ENCODE measurements around the gene HMSD.
"Not testable (repeated sequence)": the region's sequence is repeated elsewhere in the genome, so short reads cannot be mapped to it uniquely, and the experiment has no call there.

Gene HMSD

GRCh38 chr18:63908858-63909257, 40.2 kb upstream of the HMSD start:
- no peak overlapping the region for H3K4me3 ChIP-seq (ENCODE audit: low read depth, low read length)
- in situ Hi-C loops (cut with HindIII; ENCODE audit: low sequenced_read_pairs), result no loop called here
- no peak for TF ChIP-seq CTCF (IDR thresholded peaks at IDR 0.05; ENCODE audit: low read depth, low read length, missing control alignments)
- no peak for DNase-seq (ENCODE audit: low read depth)

- no peak overlapping the region for H3K4me3 ChIP-seq (ENCODE audit: low read depth, low read length)
- no peak for TF ChIP-seq CTCF (IDR thresholded peaks at IDR 0.05; ENCODE audit: low read depth, low read length, missing control alignments)
- DNase-seq (ENCODE audit: low read depth), result no peak
- in situ Hi-C loops (cut with HindIII; ENCODE audit: low sequenced_read_pairs), result no loop called here
These were observed 39.2 kb upstream of the HMSD start for GRCh38 chr18:63909870-63910269.

DNA sequence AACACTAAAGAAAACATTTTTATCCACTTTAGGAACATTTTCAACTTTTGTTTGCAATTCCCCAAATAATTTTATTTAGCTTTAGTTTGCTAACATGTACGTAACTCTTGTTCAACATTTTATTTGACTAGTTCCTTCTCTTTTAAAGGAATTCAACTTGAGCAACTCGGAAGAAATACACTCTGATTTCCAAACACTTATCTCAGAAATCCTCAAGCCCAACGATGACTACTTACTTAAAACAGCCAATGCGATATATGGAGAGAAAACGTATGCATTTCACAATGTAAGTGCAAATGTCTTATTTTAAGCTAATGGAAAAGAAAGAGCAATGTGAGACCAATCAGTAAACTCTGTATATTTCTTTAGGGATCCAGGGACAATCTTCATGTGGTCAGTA, 31.3 kb upstream of the HMSD start:
- in situ Hi-C loops (cut with HindIII; ENCODE audit: low sequenced_read_pairs), result no loop called here
- TF ChIP-seq CTCF (IDR thresholded peaks at IDR 0.05; ENCODE audit: low read depth, low read length, missing control alignments), result no peak
- H3K4me3 ChIP-seq (ENCODE audit: low read depth, low read length), result no peak overlapping the region
- no peak for DNase-seq (ENCODE audit: low read depth)

GRCh38 chr18:63922049-63922448, 27.1 kb upstream of the HMSD start:
- no peak for TF ChIP-seq CTCF (IDR thresholded peaks at IDR 0.05; ENCODE audit: low read depth, low read length, missing control alignments)
- no peak overlapping the region for H3K4me3 ChIP-seq (ENCODE audit: low read depth, low read length)
- in situ Hi-C loops (cut with HindIII; ENCODE audit: low sequenced_read_pairs), result no loop called here

DNA sequence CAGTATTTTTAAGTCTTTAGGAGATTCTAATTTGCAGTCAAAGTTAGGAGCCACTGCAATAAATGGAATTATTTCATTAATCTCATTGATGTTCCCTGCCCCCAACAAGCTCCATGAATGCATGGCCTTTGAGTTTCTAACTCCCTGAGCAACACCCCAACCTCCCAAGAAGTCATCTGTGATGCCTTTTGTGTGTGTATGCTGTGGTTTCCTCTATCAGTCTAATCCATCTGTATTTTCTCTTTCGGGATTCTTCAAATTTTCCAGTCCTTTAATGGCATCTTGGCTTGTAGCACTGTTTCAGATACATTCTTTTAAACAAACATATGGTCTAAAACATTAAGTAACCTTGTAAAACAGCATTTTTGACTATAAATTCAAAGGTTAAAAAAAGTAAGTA, 24.6 kb upstream of the HMSD start:
- TF ChIP-seq CTCF (IDR thresholded peaks at IDR 0.05; ENCODE audit: low read depth, low read length, missing control alignments), result no peak
- in situ Hi-C loops (cut with HindIII; ENCODE audit: low sequenced_read_pairs), result no loop called here
- DNase-seq (ENCODE audit: low read depth), result no peak
- H3K4me3 ChIP-seq (ENCODE audit: low read depth, low read length), result no peak overlapping the region

More at GRCh38 chr18:63922049-63922448, 27.1 kb upstream of the HMSD start:
- no peak for DNase-seq (ENCODE audit: low read depth)

- no peak overlapping the region for H3K4me3 ChIP-seq (ENCODE audit: low read depth, low read length)
- no peak for DNase-seq (ENCODE audit: low read depth)
- TF ChIP-seq CTCF (IDR thresholded peaks at IDR 0.05; ENCODE audit: low read depth, low read length, missing control alignments), result no peak
- in situ Hi-C loops (cut with HindIII; ENCODE audit: low sequenced_read_pairs), result no loop called here
These were observed 20.8 kb upstream of the HMSD start for GRCh38 chr18:63928331-63928730.

- in situ Hi-C loops (cut with HindIII; ENCODE audit: low sequenced_read_pairs); DNase-seq (ENCODE audit: low read depth); H3K4me3 ChIP-seq (ENCODE audit: low read depth, low read length): not testable (repeated sequence)
These were observed 19.7 kb upstream of the HMSD start for GRCh38 chr18:63929369-63929768.
